CD14-positive monocyte (primary cell): ENCODE results near the gene PCDHGA6. TPM values are rescaled to one million over a fixed set of nuclear protein-coding genes. Genes with fewer than 3 reads are reported as not detected.
A peak's percentile ranks its signal among the peaks of the same experiment; 100 is the strongest.

ENCODE experiments used
- DNase-seq, 3 donors: peaks; one replicate each; pipeline ENCODE4 v3.0.0-alpha.2; 2011 to 2022
- H2AFZ ChIP-seq: 2 replicates; pipeline ENCODE4 v1.6.0; 2012; ENCODE audit warnings: mild to moderate bottlenecking, low read depth, low read length, inconsistent platforms; ENCODE audit not compliant: insufficient read depth, poor library complexity, severe bottlenecking
- H3K27ac ChIP-seq, 2 donors: 1 replicate in 1 of 2; 2 replicates in 1 of 2; pipeline ENCODE4 v1.5.1; 2012 to 2013; ENCODE audit warnings: low read length in 2 of 2, control low read depth in 1 of 2, inconsistent platforms in 1 of 2, low read depth in 1 of 2, mild to moderate bottlenecking in 1 of 2
- H3K27me3 ChIP-seq, 2 donors: one replicate each; pipeline versions ENCODE4 v1.6.0 to v1.6.1; 2011 to 2013; ENCODE audit warnings: low read length in 2 of 2; ENCODE audit not compliant: control insufficient read depth in 2 of 2, insufficient read depth in 2 of 2
- H3K36me3 ChIP-seq, 2 donors: replicated peaks in 1 of 2; 1 replicate in 1 of 2; 2 replicates in 1 of 2; pipeline versions ENCODE4 v1.5.1 to v1.6.1; 2012 to 2013; ENCODE audit warnings: low read length in 2 of 2, control low read depth in 1 of 2, inconsistent platforms in 1 of 2, mild to moderate bottlenecking in 1 of 2; ENCODE audit not compliant: insufficient read depth in 2 of 2, control insufficient read depth in 1 of 2
- H3K4me1 ChIP-seq, 2 donors: 1 replicate in 1 of 2; 2 replicates in 1 of 2; pipeline versions ENCODE4 v1.5.1 to v1.6.1; 2012 to 2013; ENCODE audit warnings: low read length in 2 of 2, control low read depth in 1 of 2, inconsistent platforms in 1 of 2, mild to moderate bottlenecking in 1 of 2, moderate library complexity in 1 of 2; ENCODE audit not compliant: insufficient read depth in 2 of 2, control insufficient read depth in 1 of 2
- H3K4me2 ChIP-seq: replicated peaks from 2 replicates; pipeline ENCODE3; 2012; ENCODE audit warnings: low read length, moderate library complexity, mild to moderate bottlenecking; ENCODE audit not compliant: poor library complexity, severe bottlenecking; ENCODE audit errors: extremely low read depth
- H3K4me3 ChIP-seq, 3 experiments: fragments of 200-600 bp in 1 of 3; sonication (generic) in 1 of 3; replicated peaks in 1 of 3; 1 replicate in 2 of 3; 2 replicates in 1 of 3; pipeline ENCODE4 v1.5.1; 2011 to 2013; ENCODE audit warnings: low read length in 3 of 3, mild to moderate bottlenecking in 3 of 3, control low read depth in 2 of 3, low read depth in 2 of 3, inconsistent platforms in 1 of 3, moderate library complexity in 1 of 3
- H3K79me2 ChIP-seq: 2 replicates; pipeline ENCODE4 v1.6.0; 2012; ENCODE audit warnings: mild to moderate bottlenecking, control low read depth, inconsistent platforms, low read length, moderate library complexity; ENCODE audit not compliant: insufficient read depth
- H3K9ac ChIP-seq: 2 replicates; pipeline ENCODE4 v1.6.0; 2017; ENCODE audit warnings: low read length, mild to moderate bottlenecking; ENCODE audit not compliant: insufficient read depth, poor library complexity, severe bottlenecking
- H3K9me3 ChIP-seq, 2 donors: replicated peaks in 1 of 2; 1 replicate in 1 of 2; 2 replicates in 1 of 2; pipeline versions ENCODE4 v1.5.1 to v1.6.1; 2012 to 2013; ENCODE audit warnings: low read length in 2 of 2, control low read depth in 1 of 2; ENCODE audit not compliant: control insufficient read depth in 1 of 2, insufficient read depth in 1 of 2
- H4K20me1 ChIP-seq: 2 replicates; pipeline ENCODE4 v1.6.0; 2012; ENCODE audit warnings: mild to moderate bottlenecking, low read length, control low read depth, moderate library complexity; ENCODE audit not compliant: insufficient read depth
- H3K27ac Mint-ChIP-seq, 7 donors: one replicate each; pipeline ENCODE4 v1.8.0; 2020; ENCODE audit warnings: mild to moderate bottlenecking in 7 of 7, mixed read lengths in 7 of 7, moderate library complexity in 6 of 7, inconsistent platforms in 2 of 7
- H3K27me3 Mint-ChIP-seq, 3 donors: one replicate each; pipeline ENCODE4 v1.8.0; 2021 to 2022; ENCODE audit warnings: low read depth in 3 of 3, mild to moderate bottlenecking in 3 of 3, mixed read lengths in 3 of 3, moderate library complexity in 3 of 3, inconsistent platforms in 1 of 3
- H3K36me3 Mint-ChIP-seq, 2 donors: one replicate each; pipeline ENCODE4 v1.8.0; 2020; ENCODE audit warnings: mixed read lengths in 2 of 2, inconsistent platforms in 1 of 2, mild to moderate bottlenecking in 1 of 2
- H3K4me1 Mint-ChIP-seq: one replicate; pipeline ENCODE4 v1.8.0; 2020; ENCODE audit warnings: mild to moderate bottlenecking, mixed read lengths
- H3K4me3 Mint-ChIP-seq, 2 donors: one replicate each; pipeline ENCODE4 v1.8.0; 2020; ENCODE audit warnings: mild to moderate bottlenecking in 2 of 2, mixed read lengths in 2 of 2, moderate library complexity in 1 of 2
- H3K9me3 Mint-ChIP-seq, 7 donors: one replicate each; pipeline ENCODE4 v1.8.0; 2020 to 2022; ENCODE audit warnings: mixed read lengths in 7 of 7, mild to moderate bottlenecking in 6 of 7, moderate library complexity in 6 of 7, inconsistent platforms in 2 of 7
- WGBS: methylation state at CpG from one replicate; pipeline ENCODE4 v1.1.5; 2013; ENCODE audit warnings: missing lambda C conversion rate; ENCODE audit not compliant: insufficient coverage; 5-methylcytosine and 5-hydroxymethylcytosine counted together
- intact Hi-C, 2 donors: fragments of 100-400 bp; cut with micrococcal nuclease; formaldehyde crosslinking; loops; one replicate each; pipeline versions ENCODE4 v1.15.0 to v1.15.1; 2023
- polyA plus RNA-seq, 3 donors: library from polyadenylated mRNA; depleted of rRNA in 1 of 3; unstranded in 2 of 3; stranded (reverse) in 1 of 3; fragments of 300-500 nt in 2 of 3; fragments of >200 nt in 1 of 3; fragmentation: Illumina TruSeq in 2 of 3; gene quantifications; 1 replicate in 2 of 3; 2 replicates in 1 of 3; pipeline ENCODE4 v1.2.3, GENCODE V29; 2012 to 2021
- TF ChIP-seq, protein P1 (sequence below): fragments of 200-600 bp; IDR thresholded peaks from one replicate; pipeline ENCODE4 v1.8.0; 2022; ENCODE audit warnings: antibody characterized with exemption, mild to moderate bottlenecking

The PCDHGA6 gene
- polyA plus RNA-seq, 3 donors: not detected

DNA sequence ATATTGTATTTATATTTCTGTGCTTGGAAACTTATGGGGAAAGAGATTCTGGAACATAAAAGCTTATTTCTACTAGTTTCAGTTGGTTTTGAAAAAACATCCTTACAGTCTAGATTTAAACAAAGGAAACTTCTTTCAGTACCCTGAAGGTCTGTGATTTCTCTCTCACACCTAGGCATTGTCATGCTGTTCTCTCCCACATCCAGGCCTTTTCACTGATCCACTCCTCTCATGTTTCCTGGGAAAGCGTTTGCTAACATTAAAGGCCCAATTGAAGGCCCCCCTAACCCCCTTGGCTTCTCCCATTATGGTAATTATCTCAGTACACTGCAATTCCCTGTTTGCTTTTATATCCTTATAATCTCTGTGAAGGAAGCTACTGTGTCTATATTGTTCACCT lies 30.9 kb upstream of the PCDHGA6 start:
- Mint-ChIP-seq H3K36me3 (peaks cover 4 to 11% of the 10 kb centered on the region in 2 donors), H3K27ac (no peak overlapping the region), H3K27me3 (peaks cover 38 to 74% (median 64%) of the 10 kb centered on the region in 3 donors)

DNA sequence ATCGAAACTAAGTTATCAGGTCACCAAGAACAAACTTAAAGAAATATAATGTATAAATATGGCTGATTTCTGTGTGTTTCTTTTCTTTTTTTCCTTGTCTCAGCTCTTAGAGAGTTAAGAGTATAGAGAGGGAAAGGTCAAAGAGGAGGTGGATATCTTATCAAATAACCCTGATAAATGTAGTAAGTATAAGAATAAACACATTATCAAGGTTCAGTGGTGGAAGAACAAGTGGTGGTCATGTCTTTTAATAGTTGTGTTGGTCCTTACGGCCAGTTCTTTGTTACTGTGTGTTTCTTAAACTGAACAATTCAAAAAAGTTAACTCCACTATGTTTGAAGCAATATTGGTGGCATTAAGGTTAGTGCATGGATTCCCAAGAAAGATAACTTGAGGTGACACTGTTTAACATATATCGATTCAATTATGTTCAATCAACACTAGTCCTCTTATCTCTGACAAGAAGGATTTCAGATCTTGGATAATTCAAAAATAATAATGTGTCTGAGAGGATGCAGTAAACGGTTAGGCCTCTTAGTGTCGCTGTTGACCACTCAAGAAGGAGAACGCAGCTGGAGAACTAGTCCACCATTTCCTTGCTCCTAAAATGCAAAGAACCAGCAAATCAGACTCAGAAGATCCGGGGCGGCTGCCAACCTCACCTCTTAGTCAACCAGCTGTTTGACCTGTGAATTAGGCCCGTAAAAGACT lies 30.3 kb upstream of the PCDHGA6 start, which contains the start of gene PCDHGA3:
Gene PCDHGA3 (plus strand): TSS at position 588 of the 711 bp plus-strand sequence. CDS start 205 bp downstream, outside the sequence.
- Mint-ChIP-seq H3K4me1 (peaks cover 2% of the 10 kb centered on the region), H3K27ac (peak within 1 kb of the TSS in 1 of 7 donors; percentile 28), H3K9me3 (peaks cover 48 to 83% (median 75%) of the 10 kb centered on the region in 7 donors), H3K4me3 (peak within 1 kb of the TSS; percentile 66 to 71), H3K36me3 (peaks cover 4 to 11% of the 10 kb centered on the region in 2 donors), H3K27me3 (peaks cover 33 to 69% (median 58%) of the 10 kb centered on the region in 3 donors)
- intact Hi-C loops: no loop called here
- Histone ChIP-seq H3K27me3 (peaks cover 6 to 54% of the 10 kb centered on the region in 2 donors), H3K4me3 (no peak within 1 kb of the TSS), H4K20me1 (no peaks in the 10 kb centered on the region), H3K4me2 (peak within 1 kb of the TSS; percentile 22), H3K36me3 (no peaks in the 10 kb centered on the region), H3K9ac (no peak within 1 kb of the TSS), H2AFZ (no peak within 1 kb of the TSS), H3K27ac (no peak within 1 kb of the TSS), H3K4me1 (no peaks in the 10 kb centered on the region), H3K79me2 (no peaks in the 10 kb centered on the region), H3K9me3 (peaks cover 53 to 74% of the 10 kb centered on the region in 2 donors)
- TF ChIP-seq, protein P1, sequence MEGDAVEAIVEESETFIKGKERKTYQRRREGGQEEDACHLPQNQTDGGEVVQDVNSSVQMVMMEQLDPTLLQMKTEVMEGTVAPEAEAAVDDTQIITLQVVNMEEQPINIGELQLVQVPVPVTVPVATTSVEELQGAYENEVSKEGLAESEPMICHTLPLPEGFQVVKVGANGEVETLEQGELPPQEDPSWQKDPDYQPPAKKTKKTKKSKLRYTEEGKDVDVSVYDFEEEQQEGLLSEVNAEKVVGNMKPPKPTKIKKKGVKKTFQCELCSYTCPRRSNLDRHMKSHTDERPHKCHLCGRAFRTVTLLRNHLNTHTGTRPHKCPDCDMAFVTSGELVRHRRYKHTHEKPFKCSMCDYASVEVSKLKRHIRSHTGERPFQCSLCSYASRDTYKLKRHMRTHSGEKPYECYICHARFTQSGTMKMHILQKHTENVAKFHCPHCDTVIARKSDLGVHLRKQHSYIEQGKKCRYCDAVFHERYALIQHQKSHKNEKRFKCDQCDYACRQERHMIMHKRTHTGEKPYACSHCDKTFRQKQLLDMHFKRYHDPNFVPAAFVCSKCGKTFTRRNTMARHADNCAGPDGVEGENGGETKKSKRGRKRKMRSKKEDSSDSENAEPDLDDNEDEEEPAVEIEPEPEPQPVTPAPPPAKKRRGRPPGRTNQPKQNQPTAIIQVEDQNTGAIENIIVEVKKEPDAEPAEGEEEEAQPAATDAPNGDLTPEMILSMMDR: peak; percentile 15
- no peak for DNase-seq
- WGBS: 16% methylated on average over 6 of the region's 9 CpGs

More for the DNA sequence above, 30.9 kb upstream of the PCDHGA6 start:
- Histone ChIP-seq H3K27me3 (peaks cover 8 to 60% of the 10 kb centered on the region in 2 donors), H3K9me3 (peaks cover 53 to 79% of the 10 kb centered on the region in 2 donors), H2AFZ (no peak overlapping the region), H3K4me2 (no peak overlapping the region), H3K9ac (no peak overlapping the region), H3K79me2 (no peaks in the 10 kb centered on the region), H3K27ac (no peak overlapping the region), H4K20me1 (no peaks in the 10 kb centered on the region), H3K4me3 (no peak overlapping the region), H3K36me3 (no peaks in the 10 kb centered on the region), H3K4me1 (no peaks in the 10 kb centered on the region)
- 40% methylated on average over 1 of the region's 1 CpG for WGBS
- intact Hi-C loops: no loop called here
- no peak for DNase-seq
- peaks cover 2% of the 10 kb centered on the region for H3K4me1 Mint-ChIP-seq
- no peak overlapping the region for H3K4me3 Mint-ChIP-seq
- TF ChIP-seq, protein P1: no peak
- H3K9me3 Mint-ChIP-seq: peaks cover 48 to 86% (median 80%) of the 10 kb centered on the region in 7 donors
